K562 (cell line): ENCODE data around the gene GPHN. TPM values are rescaled to one million over a fixed set of nuclear protein-coding genes. Genes with fewer than 3 reads are reported as not detected.

ENCODE experiments used
- ATAC-seq: fragments of 200-7000 bp; cut with Tn5 transposase; 3 replicates; pipeline ENCODE4 v1.9.1; 2020; ENCODE audit warnings: moderate library complexity
- BruUV-seq: library from RNA; stranded (reverse); fragments of 400-500 nt; replicated peaks from 2 replicates; lab custom pipeline; 2021; lab: Mats Ljungman, UMichigan
- CTCF ChIA-PET: fragments of 300-600 bp; formaldehyde crosslinking; extraction: SDS; loops from one replicate; lab custom pipeline; 2021; ENCODE audit warnings: low intra/inter-chr PET ratio; lab: Yijun Ruan, JAX
- POLR2A ChIA-PET: fragments of 300-600, 350-650 bp; sonication (Branson Sonifier 250); formaldehyde crosslinking; extraction: SDS; loops from one replicate; lab custom pipeline; 2021; ENCODE audit warnings: antibody characterized with exemption, inconsistent platforms; lab: Yijun Ruan, JAX
- DNase-seq, 4 experiments: peaks; one replicate each; pipeline versions ENCODE4 v3.0.0 to v3.0.0-alpha.2; 2011 to 2018; ENCODE audit warnings: low spot score in 3 of 4, mixed read lengths in 3 of 4; ENCODE audit errors: extremely low read depth in 1 of 4
- FAIRE-seq: peaks from 2 replicates; lab custom pipeline; 2011; peaks lifted over from hg19 to GRCh38; lab: Jason Lieb, UNC
- H2AFZ ChIP-seq: 2 replicates; pipeline ENCODE4 v1.6.0; 2011; ENCODE audit warnings: low read depth, low read length, control low read depth, inconsistent platforms
- H3K27ac ChIP-seq: fragments of 200-600 bp; 3 replicates; pipeline ENCODE4 v1.8.0; 2011; ENCODE audit warnings: low read depth, mild to moderate bottlenecking, control low read depth, inconsistent platforms, low read length, moderate library complexity, mixed read lengths; ENCODE audit errors: extremely low read depth
- H3K27me3 ChIP-seq, 2 experiments: fragments of 300-600 bp in 1 of 2; 2 replicates in 1 of 2; 3 replicates in 1 of 2; pipeline versions ENCODE4 v1.6.0 to v1.8.0; 2011; ENCODE audit warnings: inconsistent platforms in 2 of 2, low read length in 2 of 2, mild to moderate bottlenecking in 1 of 2, mixed read lengths in 1 of 2, moderate library complexity in 1 of 2; ENCODE audit not compliant: control insufficient read depth in 2 of 2, insufficient read depth in 2 of 2
- H3K36me3 ChIP-seq: fragments of 300-600 bp; 3 replicates; pipeline ENCODE4 v1.8.0; 2011; ENCODE audit warnings: mild to moderate bottlenecking, low read length, inconsistent platforms; ENCODE audit not compliant: control insufficient read depth, insufficient read depth
- H3K4me1 ChIP-seq, 2 experiments: fragments of 200-600 bp in 1 of 2; replicated peaks in 1 of 2; 2 replicates in 1 of 2; 3 replicates in 1 of 2; pipeline versions ENCODE4 v1.5.1 to v1.8.0; 2011; ENCODE audit warnings: inconsistent platforms in 2 of 2, low read length in 2 of 2, mild to moderate bottlenecking in 1 of 2, mixed read lengths in 1 of 2, moderate library complexity in 1 of 2; ENCODE audit not compliant: control insufficient read depth in 2 of 2, insufficient read depth in 2 of 2
- H3K4me2 ChIP-seq: 2 replicates; pipeline ENCODE4 v1.6.1; 2011; ENCODE audit warnings: low read length, control low read depth, inconsistent platforms, mixed read lengths; ENCODE audit not compliant: insufficient read depth
- H3K4me3 ChIP-seq: fragments of 200-600 bp; sonication (generic), shearing (Covaris generic); 2 replicates; pipeline ENCODE4 v1.5.1; 2016; ENCODE audit warnings: control low read depth, inconsistent platforms
- H3K79me2 ChIP-seq: fragments of 200-600 bp; 3 replicates; pipeline ENCODE4 v1.8.0; 2011; ENCODE audit warnings: low read length, inconsistent platforms; ENCODE audit not compliant: control insufficient read depth, insufficient read depth
- H3K9ac ChIP-seq, 2 experiments: 2 replicates each; pipeline versions ENCODE4 v1.6.0 to v1.6.1; 2011; ENCODE audit warnings: low read depth in 2 of 2, low read length in 2 of 2, control low read depth in 1 of 2, inconsistent platforms in 1 of 2, mild to moderate bottlenecking in 1 of 2, mixed read lengths in 1 of 2; ENCODE audit not compliant: insufficient read depth in 1 of 2
- H3K9me1 ChIP-seq: one replicate; pipeline ENCODE4 v1.6.0; 2011; ENCODE audit warnings: inconsistent platforms, mild to moderate bottlenecking, low read length, moderate library complexity; ENCODE audit not compliant: control insufficient read depth, insufficient read depth
- H3K9me3 ChIP-seq: replicated peaks from 2 replicates; pipeline ENCODE4 v1.5.1; 2011; ENCODE audit warnings: low read depth, low read length, inconsistent platforms; ENCODE audit not compliant: control insufficient read depth, insufficient read depth
- H4K20me1 ChIP-seq: replicated peaks from 2 replicates; pipeline ENCODE4 v1.6.1; 2011; ENCODE audit warnings: low read length, inconsistent platforms, mixed read lengths; ENCODE audit not compliant: control insufficient read depth, insufficient read depth
- BHLHE40 ChIP-seq: IDR thresholded peaks from 2 replicates; pipeline ENCODE4 v1.6.1; 2011; ENCODE audit warnings: low read length, improper control_type of control experiment
- C11orf30 ChIP-seq: fragments of 450-650 bp; IDR thresholded peaks from 2 replicates; pipeline ENCODE4 v1.6.1; 2016; ENCODE audit warnings: low read depth, mild to moderate bottlenecking
- CCAR2 ChIP-seq: fragments of 200-400 bp; formaldehyde crosslinking; IDR thresholded peaks from 2 replicates; pipeline ENCODE4 v1.6.1; 2017; ENCODE audit warnings: mild to moderate bottlenecking, low read depth, low read length
- CEBPB ChIP-seq: fragments of 450-650 bp; IDR thresholded peaks from 2 replicates; pipeline ENCODE4 v1.6.1; 2016; ENCODE audit warnings: missing genetic modification characterization, missing compliant biosample characterization
- DMBX1 ChIP-seq: fragments of 250-450 bp; sonication (Bioruptor Pico); IDR thresholded peaks from 2 replicates; pipeline ENCODE4 v1.8.0; 2022; ENCODE audit warnings: inconsistent platforms, mild to moderate bottlenecking, moderate library complexity, borderline replicate concordance
- ESRRA ChIP-seq: fragments of 450-650 bp; IDR thresholded peaks from 2 replicates; pipeline ENCODE4 v1.6.1; 2014; ENCODE audit warnings: low read depth, mild to moderate bottlenecking, moderate library complexity, borderline replicate concordance
- FOXA3 ChIP-seq, 2 experiments: fragments of 450-650 bp in 1 of 2; sonication (generic) in 1 of 2; formaldehyde crosslinking; IDR thresholded peaks in 1 of 2; conservative IDR thresholded peaks in 1 of 2; 2 replicates each; pipeline versions ENCODE4 v1.4.0 to v1.8.0; 2020 to 2022; ENCODE audit warnings: mild to moderate bottlenecking in 2 of 2, missing genetic modification reagents in 1 of 2
- HDGF ChIP-seq: fragments of 450-650 bp; IDR thresholded peaks from 2 replicates; pipeline ENCODE4 v1.6.1; 2016
- MEIS2 ChIP-seq: fragments of 450-650 bp; IDR thresholded peaks from 2 replicates; pipeline ENCODE4 v1.6.1; 2014; ENCODE audit warnings: mild to moderate bottlenecking; ENCODE audit not compliant: partially characterized antibody
- MTA3 ChIP-seq: fragments of 450-650 bp; formaldehyde crosslinking; IDR thresholded peaks from 2 replicates; pipeline ENCODE4 v1.6.1; 2017; ENCODE audit warnings: mild to moderate bottlenecking, borderline replicate concordance
- RB1 ChIP-seq: fragments of 450-650 bp; IDR thresholded peaks from 2 replicates; pipeline ENCODE4 v1.6.1; 2017; ENCODE audit warnings: low read depth, mild to moderate bottlenecking
- RHOXF2B ChIP-seq: fragments of 250-450 bp; sonication (Bioruptor Pico); conservative IDR thresholded peaks from 2 replicates; pipeline ENCODE4 v1.5.1; 2021
- SOX6 ChIP-seq: fragments of 450-650 bp; IDR thresholded peaks from 2 replicates; pipeline ENCODE4 v1.6.1; 2014; ENCODE audit warnings: mild to moderate bottlenecking
- STAT5B ChIP-seq: fragments of 250-450 bp; sonication (Bioruptor Pico); IDR thresholded peaks from 2 replicates; pipeline ENCODE4 v1.8.0; 2021; ENCODE audit warnings: mild to moderate bottlenecking, inconsistent platforms
- ZNF780A ChIP-seq: fragments of 250-450 bp; sonication (Bioruptor Pico); IDR thresholded peaks from 2 replicates; pipeline ENCODE4 v1.5.0; 2021; ENCODE audit warnings: mild to moderate bottlenecking
- in situ Hi-C: fragments of 300-500 bp; cut with MboI; formaldehyde crosslinking; loops from 4 replicates; pipeline ENCODE4 v1.15.0; 2018; ENCODE audit warnings: inconsistent platforms, mixed read lengths
- intact Hi-C: fragments of 100-400 bp; cut with micrococcal nuclease; formaldehyde crosslinking; loops from 2 replicates; pipeline ENCODE4 v1.14.2; 2022
- polyA plus RNA-seq, 8 experiments: library from polyadenylated mRNA; depleted of rRNA in 4 of 8; stranded (reverse) in 5 of 8; unstranded in 3 of 8; fragments of >200 nt; fragmentation: Nextera tagmentation in 2 of 8; fragmentation: Illumina TruSeq in 1 of 8; extraction: Ambion mirVana in 2 of 8; extraction: Trizol in 1 of 8; gene quantifications; 2 replicates each; pipeline versions ENCODE4 v1.2.1 to v1.2.3, GENCODE V29; 2011 to 2014; ENCODE audit warnings: inconsistent platforms in 1 of 8, missing spikeins in 1 of 8
- total RNA-seq, 7 experiments: library from RNA; depleted of rRNA in 6 of 7; stranded (reverse); fragments of >200 nt in 6 of 7; fragmentation: Illumina TruSeq in 2 of 7; extraction: Trizol in 2 of 7; gene quantifications; 2 replicates each; pipeline versions ENCODE4 v1.2.1 to v1.2.3, GENCODE V29; 2011 to 2021; ENCODE audit warnings: low replicate concordance in 1 of 7
- TF ChIP-seq, protein P1 (sequence below): sonication (generic); formaldehyde crosslinking; IDR thresholded peaks from 2 replicates; pipeline ENCODE4 v1.8.0; 2022; ENCODE audit warnings: mild to moderate bottlenecking, missing genetic modification reagents
- TF ChIP-seq, protein P2 (sequence below): fragments of 250-450 bp; sonication (Bioruptor Pico); IDR thresholded peaks from 2 replicates; pipeline ENCODE4 v1.8.0; 2022; ENCODE audit warnings: inconsistent platforms, mild to moderate bottlenecking, moderate library complexity, borderline replicate concordance

GPHN gene
- total and polyA plus RNA-seq, 9 of the 15 experiments (the other 6 are each of a cell fraction or from before 2014, with no cell fraction given) = 5.9 to 16.0 (median 11.4) TPM

DNA sequence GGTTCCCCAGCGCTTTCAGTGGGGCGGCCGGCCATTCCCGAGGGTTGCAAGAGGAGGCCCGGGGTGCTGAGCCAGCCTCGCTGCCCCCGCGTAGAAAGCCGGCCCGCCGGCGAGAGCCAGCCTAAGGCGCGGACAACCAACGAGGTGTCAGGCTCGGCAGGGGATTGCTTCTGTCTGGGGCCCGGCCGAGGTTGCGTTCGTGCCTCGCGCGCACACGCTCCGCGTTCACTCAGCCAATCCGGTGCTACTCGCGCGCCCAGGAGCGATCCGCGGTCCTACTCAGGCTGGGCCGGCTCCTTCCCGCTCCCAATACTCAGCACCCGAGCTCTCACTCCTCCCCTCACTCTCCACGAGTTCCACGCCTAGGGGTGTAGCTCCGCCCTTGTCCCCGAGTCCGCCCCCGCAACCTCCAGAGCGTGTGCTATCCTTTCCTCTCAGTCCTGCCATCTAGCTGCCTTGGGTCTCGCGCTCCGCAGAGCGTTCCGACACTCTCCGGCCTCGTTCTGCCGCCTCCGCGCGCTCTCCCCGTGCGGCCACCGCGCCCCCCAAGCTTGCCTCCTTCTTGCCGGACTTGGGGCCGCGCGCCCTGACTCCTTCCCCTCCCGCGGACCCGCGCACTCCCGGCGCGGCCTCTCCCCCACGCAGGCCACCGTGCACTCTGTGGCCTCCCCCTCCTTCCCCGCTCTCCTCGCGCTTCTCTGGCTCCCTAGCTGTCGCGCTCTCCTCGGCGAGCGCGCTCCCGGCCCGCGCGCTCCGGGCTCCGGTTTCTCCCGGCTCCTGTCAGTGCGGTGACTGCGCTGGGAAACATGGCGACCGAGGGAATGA is at the start of gene GPHN (continued):
- TF ChIP-seq, protein P1, sequence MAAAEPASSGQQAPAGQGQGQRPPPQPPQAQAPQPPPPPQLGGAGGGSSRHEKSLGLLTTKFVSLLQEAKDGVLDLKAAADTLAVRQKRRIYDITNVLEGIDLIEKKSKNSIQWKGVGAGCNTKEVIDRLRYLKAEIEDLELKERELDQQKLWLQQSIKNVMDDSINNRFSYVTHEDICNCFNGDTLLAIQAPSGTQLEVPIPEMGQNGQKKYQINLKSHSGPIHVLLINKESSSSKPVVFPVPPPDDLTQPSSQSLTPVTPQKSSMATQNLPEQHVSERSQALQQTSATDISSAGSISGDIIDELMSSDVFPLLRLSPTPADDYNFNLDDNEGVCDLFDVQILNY = peak; percentile 5; the same call in 1 of the 2 replicates
- TF ChIP-seq SOX6 (0 out of 2 replicates have a peak, but pooled peaks have one; percentile 15), RB1 (peak; percentile 32; the same call in 1 of the 2 replicates), ESRRA (0 out of 2 replicates have a peak, but pooled peaks have one; percentile 14), C11orf30 (peak; percentile 16; the same call in 1 of the 2 replicates), RHOXF2B (CRISPR knock-in tag) (no peak)

DNA sequence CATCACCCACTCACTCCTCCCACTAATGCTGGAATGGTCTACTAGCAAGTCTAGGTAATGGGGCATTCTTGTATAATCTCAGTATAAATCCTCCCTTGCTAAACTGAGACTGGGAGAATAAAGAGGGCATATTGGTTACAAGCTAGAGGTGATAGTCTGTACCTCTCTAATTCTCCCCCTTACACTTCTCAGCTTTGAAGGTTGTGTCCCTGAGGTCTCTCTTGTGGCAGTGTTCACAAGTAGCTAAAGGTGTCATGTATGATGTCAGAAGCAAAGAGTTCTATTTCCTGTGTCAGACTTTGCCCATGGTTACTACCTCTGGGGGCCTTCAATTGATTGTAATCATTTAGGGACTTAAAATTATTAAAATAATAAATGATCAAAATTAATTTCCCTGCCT is 48.3 kb upstream of the GPHN start:
- H3K27me3 ChIP-seq = no peaks in the 10 kb centered on the region
- ChIA-PET POLR2A (no interaction called here), CTCF (no interaction called here)
- H3K27ac ChIP-seq = no peak overlapping the region
- BruUV-seq = no TSS peak
- H3K4me1 ChIP-seq = no peaks in the 10 kb centered on the region
- no peaks in the 10 kb centered on the region for H3K9me1 ChIP-seq
- DNase-seq = no peak
- in situ Hi-C loops = no loop called here
- no peak for ATAC-seq
- H2AFZ ChIP-seq = no peak overlapping the region
- FAIRE-seq = no peak
- no peaks in the 10 kb centered on the region for H4K20me1 ChIP-seq
- no peaks in the 10 kb centered on the region for H3K36me3 ChIP-seq
- H3K9me3 ChIP-seq = no peaks in the 10 kb centered on the region
- intact Hi-C loops = no loop called here
- H3K9ac ChIP-seq = no peak overlapping the region
- no peak overlapping the region for H3K4me2 ChIP-seq
- TF ChIP-seq HDGF (no peak), STAT5B (no peak), CEBPB (tag) (no peak), BHLHE40 (no peak), MTA3 (no peak), FOXA3 (CRISPR knock-in tag; conservative IDR thresholded peaks at IDR 0.05 in 1 of 2, IDR thresholded peaks at IDR 0.05 in 1 of 2) (no peak), CCAR2 (no peak), ZNF780A (CRISPR knock-in tag) (no peak), DMBX1 (CRISPR knock-in tag) (no peak), MEIS2 (no peak)
- TF ChIP-seq, protein P2, sequence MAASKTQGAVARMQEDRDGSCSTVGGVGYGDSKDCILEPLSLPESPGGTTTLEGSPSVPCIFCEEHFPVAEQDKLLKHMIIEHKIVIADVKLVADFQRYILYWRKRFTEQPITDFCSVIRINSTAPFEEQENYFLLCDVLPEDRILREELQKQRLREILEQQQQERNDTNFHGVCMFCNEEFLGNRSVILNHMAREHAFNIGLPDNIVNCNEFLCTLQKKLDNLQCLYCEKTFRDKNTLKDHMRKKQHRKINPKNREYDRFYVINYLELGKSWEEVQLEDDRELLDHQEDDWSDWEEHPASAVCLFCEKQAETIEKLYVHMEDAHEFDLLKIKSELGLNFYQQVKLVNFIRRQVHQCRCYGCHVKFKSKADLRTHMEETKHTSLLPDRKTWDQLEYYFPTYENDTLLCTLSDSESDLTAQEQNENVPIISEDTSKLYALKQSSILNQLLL (CRISPR knock-in tag) = no peak
- H3K4me3 ChIP-seq = no peak overlapping the region
- H3K79me2 ChIP-seq = no peaks in the 10 kb centered on the region
